CD8-positive, alpha-beta memory T cell (primary cell): ENCODE measurements around the gene PRR23B. TPM values are rescaled to one million over a fixed set of nuclear protein-coding genes. Genes with fewer than 3 reads are reported as not detected.

ENCODE experiments used
- CTCF ChIA-PET: fragments of 350-600 bp; sonication (Branson Sonifier 250); formaldehyde crosslinking; loops from one replicate; lab custom pipeline; 2021; ENCODE audit warnings: antibody characterized with exemption; lab: Charles Lee
- POLR2A ChIA-PET: fragments of 350-600 bp; sonication (Branson Sonifier 250); formaldehyde crosslinking; loops from one replicate; lab custom pipeline; 2021; ENCODE audit warnings: antibody characterized with exemption; lab: Charles Lee
- DNase-seq, 5 donors: peaks; one replicate each; pipeline versions ENCODE4 v3.0.0 to v3.0.0-alpha.2; 2020 to 2022; ENCODE audit warnings: mixed read lengths in 1 of 5
- H3K27ac ChIP-seq: one replicate; pipeline ENCODE4 v1.7.0; 2013; ENCODE audit warnings: low read depth, mild to moderate bottlenecking, low read length, moderate library complexity
- H3K27me3 ChIP-seq: 2 replicates; pipeline ENCODE4 v1.7.0; 2013; ENCODE audit warnings: low read length, mild to moderate bottlenecking; ENCODE audit not compliant: insufficient read depth, poor library complexity, severe bottlenecking
- H3K36me3 ChIP-seq: 2 replicates; pipeline ENCODE4 v1.7.0; 2013; ENCODE audit warnings: mild to moderate bottlenecking, low read length, moderate library complexity; ENCODE audit not compliant: insufficient read depth
- H3K4me1 ChIP-seq: 2 replicates; pipeline ENCODE4 v1.7.0; 2013; ENCODE audit warnings: mild to moderate bottlenecking, low read length, moderate library complexity; ENCODE audit not compliant: insufficient read depth
- H3K4me3 ChIP-seq: 2 replicates; pipeline ENCODE4 v1.7.0; 2013; ENCODE audit warnings: mild to moderate bottlenecking, low read length
- H3K9me3 ChIP-seq: 2 replicates; pipeline ENCODE4 v1.7.0; 2013; ENCODE audit warnings: mild to moderate bottlenecking, low read length
- H3K27ac Mint-ChIP-seq, 8 donors: one replicate each; pipeline ENCODE4 v1.8.0; 2020 to 2021; ENCODE audit warnings: mixed read lengths in 8 of 8, mild to moderate bottlenecking in 6 of 8, inconsistent platforms in 3 of 8, moderate library complexity in 3 of 8
- H3K27me3 Mint-ChIP-seq, 2 donors: one replicate each; pipeline ENCODE4 v1.8.0; 2020 to 2021; ENCODE audit warnings: mixed read lengths in 2 of 2, mild to moderate bottlenecking in 1 of 2, moderate library complexity in 1 of 2
- H3K36me3 Mint-ChIP-seq, 3 donors: one replicate each; pipeline ENCODE4 v1.8.0; 2020 to 2021; ENCODE audit warnings: mixed read lengths in 3 of 3, inconsistent platforms in 1 of 3, mild to moderate bottlenecking in 1 of 3
- H3K4me1 Mint-ChIP-seq, 3 donors: one replicate each; pipeline ENCODE4 v1.8.0; 2020 to 2021; ENCODE audit warnings: mixed read lengths in 3 of 3, inconsistent platforms in 1 of 3, mild to moderate bottlenecking in 1 of 3
- H3K4me3 Mint-ChIP-seq, 7 donors: one replicate each; pipeline ENCODE4 v1.8.0; 2020 to 2021; ENCODE audit warnings: mixed read lengths in 7 of 7, mild to moderate bottlenecking in 6 of 7, moderate library complexity in 4 of 7, inconsistent platforms in 2 of 7
- H3K9me3 Mint-ChIP-seq, 5 donors: one replicate each; pipeline ENCODE4 v1.8.0; 2020 to 2022; ENCODE audit warnings: mixed read lengths in 5 of 5, mild to moderate bottlenecking in 3 of 5, moderate library complexity in 2 of 5, inconsistent platforms in 1 of 5
- polyA plus RNA-seq: library from polyadenylated mRNA; unstranded; fragments of 300-500 nt; fragmentation: Illumina TruSeq; gene quantifications from one replicate; pipeline ENCODE4 v1.2.3, GENCODE V29; 2021
- total RNA-seq, 2 experiments: library from RNA; stranded (reverse); gene quantifications; one replicate each; pipeline ENCODE4 v1.2.3, GENCODE V29; 2021

Gene PRR23B
- total and polyA plus RNA-seq, 3 experiments from 2014 or later, result not detected

DNA sequence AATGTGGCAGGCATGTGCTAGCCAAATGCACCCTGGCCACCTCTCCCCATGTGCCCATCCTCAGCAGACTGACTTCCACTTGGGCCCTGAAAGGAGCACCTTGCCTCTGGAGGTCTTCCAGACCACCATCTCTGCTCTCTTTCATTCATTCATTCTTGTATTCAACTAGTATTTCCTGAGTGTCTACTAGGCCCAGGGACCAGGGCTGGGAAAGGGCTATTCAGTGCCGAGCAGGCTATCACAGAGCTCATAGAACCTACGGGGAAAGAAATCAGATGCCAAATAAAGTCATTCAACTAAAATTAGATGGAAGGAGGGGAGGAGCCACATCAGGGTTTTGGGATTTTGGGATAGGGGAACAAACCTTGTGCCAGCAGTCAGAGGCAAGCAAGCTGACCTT, 33.5 kb downstream of the PRR23B start:
- Histone ChIP-seq H3K27me3 (no peaks in the 10 kb centered on the region), H3K4me3 (no peak overlapping the region), H3K9me3 (no peaks in the 10 kb centered on the region), H3K27ac (no peak overlapping the region), H3K36me3 (no peaks in the 10 kb centered on the region), H3K4me1 (no peaks in the 10 kb centered on the region)
- H3K27me3 Mint-ChIP-seq, result peaks cover 4 to 19% of the 10 kb centered on the region in 2 donors
- no peak overlapping the region for H3K4me3 Mint-ChIP-seq
- no peaks in the 10 kb centered on the region for H3K4me1 Mint-ChIP-seq
- POLR2A ChIA-PET, result no interaction called here
- no peak overlapping the region for H3K27ac Mint-ChIP-seq
- no peaks in the 10 kb centered on the region for H3K36me3 Mint-ChIP-seq
- CTCF ChIA-PET, result no interaction called here
- DNase-seq, result no peak
- H3K9me3 Mint-ChIP-seq, result no peaks in the 10 kb centered on the region

DNA sequence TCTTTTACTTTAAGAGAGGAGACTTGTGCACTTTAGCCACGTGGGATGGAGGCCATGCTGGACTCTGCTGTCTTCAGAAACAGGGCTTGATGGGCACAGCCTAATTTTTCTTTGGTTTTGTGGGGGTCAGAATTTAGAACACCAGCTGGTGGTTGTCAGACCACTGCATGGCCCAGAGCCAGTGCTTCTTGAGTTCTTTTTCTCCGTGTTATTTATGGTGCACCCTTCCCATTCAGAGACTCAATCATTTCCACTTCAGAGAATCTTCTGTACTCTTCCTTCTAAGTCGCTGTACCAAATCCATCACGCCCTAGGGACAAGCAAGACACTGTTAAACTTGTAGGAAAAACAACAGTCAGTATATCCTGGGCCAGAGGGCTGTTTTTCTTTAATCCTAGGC, 34.8 kb downstream of the PRR23B start:
- POLR2A ChIA-PET, result no interaction called here
- peaks cover 2 to 12% of the 10 kb centered on the region in 2 donors for H3K27me3 Mint-ChIP-seq
- H3K27me3 ChIP-seq, result no peaks in the 10 kb centered on the region
- CTCF ChIA-PET, result no interaction called here
- no peak overlapping the region for H3K27ac Mint-ChIP-seq
- H3K4me3 ChIP-seq, result no peak overlapping the region
- H3K4me3 Mint-ChIP-seq, result no peak overlapping the region
- no peaks in the 10 kb centered on the region for H3K4me1 ChIP-seq
- no peak for DNase-seq
- H3K4me1 Mint-ChIP-seq, result no peaks in the 10 kb centered on the region
- H3K9me3 Mint-ChIP-seq, result no peaks in the 10 kb centered on the region
- no peak overlapping the region for H3K27ac ChIP-seq
- H3K36me3 ChIP-seq, result no peaks in the 10 kb centered on the region
- no peaks in the 10 kb centered on the region for H3K9me3 ChIP-seq
- H3K36me3 Mint-ChIP-seq, result no peaks in the 10 kb centered on the region

DNA sequence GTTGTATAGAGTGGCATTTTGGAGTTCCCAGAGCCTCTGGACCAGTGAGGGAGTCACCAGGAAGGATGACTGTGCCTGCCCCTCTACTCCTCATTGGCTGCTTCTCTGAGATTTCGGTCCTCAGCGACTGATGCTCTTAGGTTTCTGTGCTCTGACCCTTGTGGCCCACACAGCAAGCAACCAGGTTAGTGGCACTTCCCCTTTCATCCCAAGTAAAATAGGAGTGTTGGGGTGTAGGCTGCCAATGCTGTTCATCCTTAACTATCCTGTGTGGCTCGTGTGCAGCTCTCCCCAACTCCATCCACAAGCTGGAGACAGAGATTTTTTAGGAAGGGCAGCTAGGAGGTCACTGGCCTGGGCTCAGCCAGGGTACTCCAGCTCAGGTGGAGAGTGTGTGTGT, 35.9 kb downstream of the PRR23B start:
- H3K4me1 Mint-ChIP-seq, result no peaks in the 10 kb centered on the region

DNA sequence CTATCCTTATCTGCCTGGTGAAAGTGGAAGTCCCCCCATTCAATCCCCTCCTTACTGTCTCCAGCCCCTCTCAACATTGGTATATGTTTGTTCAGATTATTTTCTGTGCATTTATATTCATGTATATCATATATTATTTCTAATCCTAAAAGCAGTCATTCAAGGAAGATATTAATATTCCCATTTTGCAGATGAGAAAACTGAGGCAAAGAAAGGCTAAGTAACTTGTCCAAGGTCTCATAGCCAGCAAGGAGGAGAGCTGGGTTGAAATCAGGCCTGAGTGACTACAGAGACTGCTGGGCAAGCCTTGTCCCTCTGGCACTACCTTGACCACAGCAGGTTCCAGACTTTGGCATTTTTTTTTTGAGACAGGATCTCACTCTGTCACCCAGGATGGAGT, 44.7 kb downstream of the PRR23B start:
- no peak overlapping the region for H3K4me3 Mint-ChIP-seq
- H3K27ac Mint-ChIP-seq, result no peak overlapping the region
- H3K36me3 Mint-ChIP-seq, result no peaks in the 10 kb centered on the region
- DNase-seq, result no peak
- Histone ChIP-seq H3K36me3 (no peaks in the 10 kb centered on the region), H3K4me1 (no peaks in the 10 kb centered on the region), H3K27me3 (no peaks in the 10 kb centered on the region), H3K4me3 (no peak overlapping the region), H3K9me3 (no peaks in the 10 kb centered on the region), H3K27ac (no peak overlapping the region)
- no peaks in the 10 kb centered on the region for H3K9me3 Mint-ChIP-seq
- no peaks in the 10 kb centered on the region for H3K4me1 Mint-ChIP-seq
- POLR2A ChIA-PET, result no interaction called here
- peaks cover 13 to 38% of the 10 kb centered on the region in 2 donors for H3K27me3 Mint-ChIP-seq
- CTCF ChIA-PET, result no interaction called here

More for the DNA sequence above, 35.9 kb downstream of the PRR23B start:
- H3K27me3 ChIP-seq, result no peaks in the 10 kb centered on the region
- no peak overlapping the region for H3K27ac ChIP-seq
- ChIA-PET POLR2A (no interaction called here), CTCF (no interaction called here)
- no peak for DNase-seq
- no peaks in the 10 kb centered on the region for H3K9me3 Mint-ChIP-seq
- no peak overlapping the region for H3K4me3 ChIP-seq
- H3K36me3 Mint-ChIP-seq, result no peaks in the 10 kb centered on the region
- H3K9me3 ChIP-seq, result no peaks in the 10 kb centered on the region
- no peaks in the 10 kb centered on the region for H3K4me1 ChIP-seq
- peaks cover 7 to 17% of the 10 kb centered on the region in 2 donors for H3K27me3 Mint-ChIP-seq
- H3K27ac Mint-ChIP-seq, result no peak overlapping the region
- H3K4me3 Mint-ChIP-seq, result no peak overlapping the region
- H3K36me3 ChIP-seq, result no peaks in the 10 kb centered on the region

DNA sequence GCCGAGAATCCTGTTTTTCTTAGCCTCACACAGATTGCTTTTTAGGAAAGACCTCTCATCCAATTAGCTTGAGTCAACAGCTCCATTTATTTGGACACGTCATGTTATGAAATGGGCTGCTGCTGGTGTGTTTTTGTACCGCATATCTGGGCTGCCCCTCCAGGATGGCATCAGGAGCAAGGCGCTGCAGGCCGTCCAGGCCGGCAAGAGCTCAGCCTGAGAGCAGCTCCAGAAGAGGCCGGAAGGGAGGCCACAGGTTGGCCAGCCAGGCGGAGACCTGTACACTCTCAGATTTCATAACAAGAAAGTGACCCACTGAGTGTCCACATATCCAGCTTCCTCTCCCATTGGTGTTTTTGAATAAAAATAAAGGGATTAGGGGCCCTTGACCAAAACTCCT, 45.4 kb downstream of the PRR23B start:
- Histone ChIP-seq H3K4me1 (no peaks in the 10 kb centered on the region), H3K9me3 (no peaks in the 10 kb centered on the region), H3K27me3 (no peaks in the 10 kb centered on the region), H3K36me3 (no peaks in the 10 kb centered on the region), H3K27ac (no peak overlapping the region), H3K4me3 (no peak overlapping the region)
- no peak overlapping the region for H3K4me3 Mint-ChIP-seq
- CTCF ChIA-PET, result interaction anchor here (1.0 to 1.3 kb wide), 2 partner anchors 15 to 39 kb away, joined by 3 to 4 read pairs; no protein-coding TSS in a partner anchor
- no peaks in the 10 kb centered on the region for H3K9me3 Mint-ChIP-seq
- H3K27me3 Mint-ChIP-seq, result peaks cover 15 to 41% of the 10 kb centered on the region in 2 donors
- no peak for DNase-seq
- no peaks in the 10 kb centered on the region for H3K4me1 Mint-ChIP-seq
- POLR2A ChIA-PET, result no interaction called here
- H3K27ac Mint-ChIP-seq, result no peak overlapping the region
- H3K36me3 Mint-ChIP-seq, result no peaks in the 10 kb centered on the region

DNA sequence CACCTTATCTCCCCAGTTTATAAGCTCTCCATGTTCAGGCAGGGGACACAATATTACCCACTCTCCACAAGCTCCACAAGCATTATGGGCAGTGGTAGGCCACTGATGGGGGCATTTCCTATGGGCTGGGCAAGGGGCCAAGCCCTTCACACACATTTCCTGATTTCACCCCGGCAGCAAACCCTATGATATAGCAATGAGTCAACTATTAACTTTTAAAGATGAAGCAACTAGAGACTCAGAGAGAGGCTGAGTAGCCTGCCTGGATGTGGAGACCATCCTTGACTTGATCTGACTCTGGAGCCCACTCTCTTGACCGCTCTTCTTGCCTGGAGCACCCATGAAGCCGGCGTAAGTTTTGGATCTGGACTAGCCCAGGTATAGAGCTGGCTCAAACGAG, 46.3 kb downstream of the PRR23B start:
- no peaks in the 10 kb centered on the region for H3K36me3 Mint-ChIP-seq
- peaks cover 12 to 44% of the 10 kb centered on the region in 2 donors for H3K27me3 Mint-ChIP-seq
- POLR2A ChIA-PET, result no interaction called here
- no peaks in the 10 kb centered on the region for H3K9me3 Mint-ChIP-seq
- H3K36me3 ChIP-seq, result no peaks in the 10 kb centered on the region
- no peaks in the 10 kb centered on the region for H3K27me3 ChIP-seq
- no peak overlapping the region for H3K4me3 Mint-ChIP-seq
- CTCF ChIA-PET, result interaction anchor here (1.0 to 1.3 kb wide), 2 partner anchors 16 to 38 kb away, joined by 3 to 4 read pairs; no protein-coding TSS in a partner anchor
- no peaks in the 10 kb centered on the region for H3K9me3 ChIP-seq
- no peak overlapping the region for H3K4me3 ChIP-seq
- no peaks in the 10 kb centered on the region for H3K4me1 ChIP-seq
- no peak overlapping the region for H3K27ac ChIP-seq
- no peak overlapping the region for H3K27ac Mint-ChIP-seq
- no peak for DNase-seq
- no peaks in the 10 kb centered on the region for H3K4me1 Mint-ChIP-seq

DNA sequence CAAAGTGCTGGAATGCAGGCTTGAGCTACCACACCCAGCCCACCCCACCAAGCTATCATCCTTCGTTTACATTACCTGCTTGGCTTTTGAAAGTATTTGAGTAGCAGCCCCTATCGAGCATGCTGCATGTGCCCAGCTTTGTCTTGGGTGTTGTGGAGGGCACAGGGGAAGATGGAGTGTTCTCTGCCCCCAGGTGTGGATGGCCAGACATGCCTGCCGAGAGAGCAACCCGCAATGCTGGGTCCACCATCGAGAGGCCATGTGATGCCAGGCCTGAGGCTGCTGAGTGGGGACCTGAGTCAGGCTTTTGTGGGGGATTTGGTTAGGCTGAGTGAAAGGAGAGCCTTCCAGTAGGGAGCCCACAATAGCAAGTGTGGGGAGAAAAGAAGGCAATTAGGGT, 47.8 kb downstream of the PRR23B start:
- Mint-ChIP-seq H3K4me1 (no peaks in the 10 kb centered on the region), H3K27ac (no peak overlapping the region), H3K36me3 (no peaks in the 10 kb centered on the region), H3K27me3 (peaks cover 14 to 49% of the 10 kb centered on the region in 2 donors), H3K4me3 (no peak overlapping the region), H3K9me3 (no peaks in the 10 kb centered on the region)
- H3K9me3 ChIP-seq, result no peaks in the 10 kb centered on the region
- H3K4me3 ChIP-seq, result no peak overlapping the region
- H3K36me3 ChIP-seq, result no peaks in the 10 kb centered on the region
- ChIA-PET POLR2A (no interaction called here), CTCF (no interaction called here)
- DNase-seq, result no peak
- H3K4me1 ChIP-seq, result no peaks in the 10 kb centered on the region
- H3K27me3 ChIP-seq, result no peaks in the 10 kb centered on the region
- no peak overlapping the region for H3K27ac ChIP-seq

DNA sequence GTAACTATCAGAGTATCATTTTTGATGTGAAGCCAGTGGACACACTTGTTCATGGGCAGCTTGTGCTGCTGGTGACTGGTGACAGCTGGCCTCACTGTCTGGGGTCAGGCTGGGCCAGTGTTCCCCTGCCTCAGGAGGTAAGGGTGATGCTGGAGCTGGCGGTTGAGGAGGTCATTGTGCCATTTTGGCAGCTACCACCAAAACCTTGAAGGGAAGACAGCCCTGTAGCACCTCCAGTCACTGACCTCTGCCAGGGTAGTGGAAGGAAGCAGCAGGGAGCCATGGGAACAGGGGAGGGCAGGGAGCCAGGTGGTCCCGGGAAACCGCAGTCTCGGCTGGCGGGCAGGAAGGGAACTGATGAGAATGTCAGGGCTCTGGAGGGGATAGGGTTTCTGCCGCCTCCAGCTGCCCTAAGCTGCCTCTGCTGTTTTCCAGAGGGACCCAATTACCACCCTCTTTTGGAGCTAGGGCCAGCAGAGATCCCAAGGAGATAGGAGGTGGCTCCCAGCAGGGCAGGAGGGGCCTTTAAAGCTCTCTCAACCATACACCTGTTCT, 48.9 kb downstream of the PRR23B start:
- ChIA-PET CTCF (no interaction called here), POLR2A (no interaction called here)
- H3K27ac ChIP-seq, result no peak overlapping the region
- no peak overlapping the region for H3K4me3 ChIP-seq
- H3K4me1 Mint-ChIP-seq, result no peaks in the 10 kb centered on the region
- H3K4me3 Mint-ChIP-seq, result no peak overlapping the region
- H3K27me3 Mint-ChIP-seq, result peaks cover 16 to 49% of the 10 kb centered on the region in 2 donors
- H3K36me3 Mint-ChIP-seq, result no peaks in the 10 kb centered on the region
- DNase-seq, result no peak
- no peak overlapping the region for H3K27ac Mint-ChIP-seq
- H3K4me1 ChIP-seq, result no peaks in the 10 kb centered on the region
- H3K9me3 ChIP-seq, result no peaks in the 10 kb centered on the region
- no peaks in the 10 kb centered on the region for H3K27me3 ChIP-seq
- no peaks in the 10 kb centered on the region for H3K36me3 ChIP-seq
- peaks cover 0 to 4% (median 0%) of the 10 kb centered on the region in 5 donors for H3K9me3 Mint-ChIP-seq
